Activated T-helper 17 cell treated with anti-CD3 and anti-CD28 coated beads, Interleukin-2, amount 50 U/mL, for 72 hours (primary cell): ENCODE measurements around the gene PCDHB8. TPM values are rescaled to one million over a fixed set of nuclear protein-coding genes. Genes with fewer than 3 reads are reported as not detected.

Source experiments
- total RNA-seq, 2 donors: library from RNA; stranded (reverse); gene quantifications; one replicate each; pipeline ENCODE4 v1.2.3, GENCODE V29; 2022

PCDHB8 gene
- total RNA-seq, 2 donors from 2014 or later: not detected

Other genes with a start within 250 kb of the PCDHB8 start
- gene PCDHAC2, start 211.3 kb upstream of the PCDHB8 start, total RNA-seq: not detected
- not detected for gene PCDHB1, start 126.4 kb upstream of the PCDHB8 start, total RNA-seq
- gene PCDHB2, start 83.2 kb upstream of the PCDHB8 start, total RNA-seq: under 1 TPM; 0.06 to 0.24 TPM
- gene PCDHB3, start 77.3 kb upstream of the PCDHB8 start, total RNA-seq: under 1 TPM in 1 of 2 donors, not detected in 1; 0.08 TPM
- gene PCDHB4, start 56.0 kb upstream of the PCDHB8 start, total RNA-seq: not detected
- gene PCDHB5, start 42.6 kb upstream of the PCDHB8 start, total RNA-seq: not detected
- not detected for gene PCDHB6, start 27.7 kb upstream of the PCDHB8 start, total RNA-seq
- gene PCDHB7, start 5.1 kb upstream of the PCDHB8 start, total RNA-seq: not detected
- not detected for gene PCDHB16, start 4.6 kb downstream of the PCDHB8 start, total RNA-seq
- not detected for gene PCDHB9, start 9.4 kb downstream of the PCDHB8 start, total RNA-seq
- gene PCDHB10, start 14.6 kb downstream of the PCDHB8 start, total RNA-seq: not detected
- not detected for gene PCDHB11, start 21.8 kb downstream of the PCDHB8 start, total RNA-seq
- gene PCDHB12, start 30.9 kb downstream of the PCDHB8 start, total RNA-seq: not detected
- under 1 TPM in 1 of 2 donors, not detected in 1; 0.08 TPM for gene PCDHB13, start 36.1 kb downstream of the PCDHB8 start, total RNA-seq
- not detected for gene PCDHB14, start 45.6 kb downstream of the PCDHB8 start, total RNA-seq
- not detected for gene PCDHB15, start 67.6 kb downstream of the PCDHB8 start, total RNA-seq
- gene SLC25A2, start 126.3 kb downstream of the PCDHB8 start, total RNA-seq: under 1 TPM in 1 of 2 donors, not detected in 1; 0.42 TPM
- 10 to 100 TPM; 45.3 to 50.4 TPM for gene TAF7, start 143.0 kb downstream of the PCDHB8 start, total RNA-seq
- under 1 TPM; 0.09 to 0.16 TPM for gene PCDHGA1, start 152.7 kb downstream of the PCDHB8 start, total RNA-seq
- not detected for gene PCDHGA2, start 161.0 kb downstream of the PCDHB8 start, total RNA-seq
- gene PCDHGA3, start 166.0 kb downstream of the PCDHB8 start, total RNA-seq: under 1 TPM in 1 of 2 donors, not detected in 1; 0.09 TPM
- gene PCDHGB1, start 172.3 kb downstream of the PCDHB8 start, total RNA-seq: not detected
- gene PCDHGA4, start 177.2 kb downstream of the PCDHB8 start, total RNA-seq: under 1 TPM in 1 of 2 donors, not detected in 1; 0.32 TPM
- gene PCDHGB2, start 182.2 kb downstream of the PCDHB8 start, total RNA-seq: under 1 TPM; 0.17 to 0.34 TPM
- under 1 TPM in 1 of 2 donors, not detected in 1; 0.11 TPM for gene PCDHGA5, start 186.4 kb downstream of the PCDHB8 start, total RNA-seq
- gene PCDHGB3, start 192.5 kb downstream of the PCDHB8 start, total RNA-seq: under 1 TPM in 1 of 2 donors, not detected in 1; 0.21 TPM
- under 1 TPM; 0.06 to 0.40 TPM for gene PCDHGA6, start 196.1 kb downstream of the PCDHB8 start, total RNA-seq
- under 1 TPM in 1 of 2 donors, not detected in 1; 0.06 TPM for gene PCDHGA7, start 205.0 kb downstream of the PCDHB8 start, total RNA-seq
- gene PCDHGB4, start 209.9 kb downstream of the PCDHB8 start, total RNA-seq: under 1 TPM; 0.06 to 0.08 TPM
- not detected for gene PCDHGA8, start 214.8 kb downstream of the PCDHB8 start, total RNA-seq
- under 1 TPM; 0.09 to 0.24 TPM for gene PCDHGB5, start 220.2 kb downstream of the PCDHB8 start, total RNA-seq
- gene PCDHGA9, start 225.0 kb downstream of the PCDHB8 start, total RNA-seq: not detected
- under 1 TPM in 1 of 2 donors, not detected in 1; 0.08 TPM for gene PCDHGB6, start 230.2 kb downstream of the PCDHB8 start, total RNA-seq
- gene PCDHGA10, start 235.2 kb downstream of the PCDHB8 start, total RNA-seq: under 1 TPM; 0.06 to 0.08 TPM
- under 1 TPM in 1 of 2 donors, not detected in 1; 0.11 TPM for gene PCDHGB7, start 239.9 kb downstream of the PCDHB8 start, total RNA-seq
- under 1 TPM in 1 of 2 donors, not detected in 1; 0.09 TPM for gene PCDHGA11, start 243.3 kb downstream of the PCDHB8 start, total RNA-seq